Stomach (tissue), 9 donors: Measurements from ENCODE around the gene DYNC1LI1. TPM values are rescaled to one million over a fixed set of nuclear protein-coding genes. Genes with fewer than 3 reads are reported as not detected.
A peak's percentile ranks its signal among the peaks of the same experiment; 100 is the strongest.

Source experiments
- DNase-seq, 2 donors: peaks; one replicate each; pipeline versions ENCODE4 v3.0.0 to v3.0.0-alpha.2; 2013 to 2019
- H3K27ac ChIP-seq, 5 donors: fragments of 200-600 bp in 4 of 5; sonication (generic) in 4 of 5; one replicate each; pipeline ENCODE4 v1.5.1; 2013 to 2019; ENCODE audit warnings: mild to moderate bottlenecking in 1 of 5, moderate library complexity in 1 of 5
- H3K27me3 ChIP-seq, 3 donors: fragments of 200-600 bp; sonication (generic); one replicate each; pipeline ENCODE4 v1.5.1; 2017 to 2019; ENCODE audit warnings: mixed run types in 1 of 3
- H3K36me3 ChIP-seq, 4 donors: fragments of 200-600 bp; sonication (generic); 1 replicate in 3 of 4; 2 replicates in 1 of 4; pipeline ENCODE4 v1.5.1; 2016 to 2019
- H3K4me1 ChIP-seq, 4 donors: fragments of 200-600 bp; sonication (generic); one replicate each; pipeline ENCODE4 v1.5.1; 2016 to 2019
- H3K4me3 ChIP-seq, 4 donors: fragments of 200-600 bp; sonication (generic) in 3 of 4; one replicate each; pipeline ENCODE4 v1.5.1; 2016 to 2019; ENCODE audit warnings: mild to moderate bottlenecking in 1 of 4
- H3K9me3 ChIP-seq, 4 donors: fragments of 200-600 bp; sonication (generic); one replicate each; pipeline ENCODE4 v1.5.1; 2016 to 2019
- CTCF ChIP-seq, 7 experiments: fragments of 450-650 bp in 4 of 7; fragments of 200-600 bp in 3 of 7; sonication (generic) in 3 of 7; IDR thresholded peaks; one replicate each; pipeline ENCODE4 v1.5.1; 2016 to 2019; ENCODE audit warnings: antibody characterized with exemption in 7 of 7, control low read depth in 2 of 7, mild to moderate bottlenecking in 1 of 7
- EP300 ChIP-seq: sonication (generic); formaldehyde crosslinking; IDR thresholded peaks from one replicate; pipeline ENCODE4 v1.6.1; 2017; ENCODE audit warnings: antibody characterized with exemption
- POLR2A ChIP-seq, 4 donors: fragments of 450-650 bp; IDR thresholded peaks; one replicate each; pipeline ENCODE4 v1.6.1; 2016; ENCODE audit warnings: antibody characterized with exemption in 4 of 4, control low read depth in 2 of 4, mild to moderate bottlenecking in 1 of 4, moderate library complexity in 1 of 4
- POLR2AphosphoS5 ChIP-seq, 3 donors: sonication (generic); formaldehyde crosslinking; IDR thresholded peaks; one replicate each; pipeline ENCODE4 v1.6.1; 2016; ENCODE audit warnings: antibody characterized with exemption in 3 of 3
- WGBS, 5 donors: extraction: QIAGEN DNeasy Blood & Tissue Kit in 3 of 5; methylation state at CpG; one replicate each; pipeline versions ENCODE4 v1.1.5 to v1.1.7; 2013 to 2018; 5-methylcytosine and 5-hydroxymethylcytosine counted together
- intact Hi-C: fragments of 100-400 bp; cut with DNase I; formaldehyde crosslinking; loops from one replicate; pipeline ENCODE4 v1.15.1; 2023; ENCODE audit warnings: low total_unique reads
- polyA plus RNA-seq, 3 donors: library from polyadenylated mRNA; stranded (reverse); fragments of 200-250 nt; gene quantifications; one replicate each; pipeline ENCODE4 v1.2.3, GENCODE V29; 2013
- small RNA-seq, 4 donors: library from RNA; depleted of rRNA; stranded (forward); fragments of <200 nt; gene quantifications; one replicate each; pipeline ENCODE3, GENCODE V24; 2016
- total RNA-seq, 5 donors: library from RNA; depleted of rRNA; stranded (reverse); fragments of >200 nt; gene quantifications; one replicate each; pipeline versions ENCODE4 v1.1.0 to v1.2.3, GENCODE V29; 2014 to 2016
- donor health status: healthy with polysubstance abuse.
- donor health status: Bipolar disorder and iron deficiency.
- donor health status: healthy.

Gene DYNC1LI1
- total and polyA plus RNA-seq, 8 donors = 5.8 to 92.4 (median 19.1) TPM

DNA sequence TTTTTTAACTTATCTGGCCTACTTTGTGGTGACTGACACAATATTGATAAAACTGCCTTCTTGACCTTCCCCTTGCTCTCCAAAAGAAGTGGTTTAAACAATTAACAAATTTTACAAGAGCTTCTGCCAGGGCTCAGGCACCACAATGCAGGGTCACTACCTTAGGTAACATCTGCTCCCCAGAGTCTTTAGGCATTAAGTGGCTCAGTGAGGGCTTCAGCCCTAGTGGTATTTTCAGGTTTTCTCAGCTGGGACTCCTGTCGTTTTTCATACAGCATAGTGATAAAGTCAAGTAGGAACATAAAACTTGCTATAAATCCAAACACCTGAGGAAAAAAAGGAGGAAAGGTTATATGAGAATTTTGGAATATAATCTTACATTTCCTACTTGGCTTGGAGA is 86.9 kb downstream of the DYNC1LI1 start:
- H3K27ac ChIP-seq = peak overlapping the region in 2 of 5 donors; percentile 47 to 66
- H3K4me3 ChIP-seq = no peak overlapping the region
- no peaks in the 10 kb centered on the region for H3K9me3 ChIP-seq
- intact Hi-C loops = no loop called here
- 39 to 63% (median 46%) methylated on average over 1 of the region's 1 CpG for WGBS, 5 donors
- peaks cover 0 to 9% (median 0%) of the 10 kb centered on the region in 4 donors for H3K4me1 ChIP-seq
- H3K36me3 ChIP-seq = peaks cover 12 to 61% (median 52%) of the 10 kb centered on the region in 4 donors
- DNase-seq = no peak
- TF ChIP-seq POLR2A (IDR thresholded peaks at IDR 0.05) = no peak
- TF ChIP-seq POLR2AphosphoS5 (IDR thresholded peaks at IDR 0.05) = no peak
- TF ChIP-seq CTCF (IDR thresholded peaks at IDR 0.05) = no peak
- TF ChIP-seq EP300 = no peak
- H3K27me3 ChIP-seq = no peaks in the 10 kb centered on the region

GRCh38 chr3:32482693-32483092 is 88.0 kb downstream of the DYNC1LI1 start:
- WGBS, 5 donors = 82 to 94% (median 87%) methylated on average over 1 of the region's 1 CpG
- DNase-seq = no peak
- Histone ChIP-seq H3K4me1 (peaks cover 0 to 9% (median 0%) of the 10 kb centered on the region in 4 donors), H3K27me3 (no peaks in the 10 kb centered on the region), H3K9me3 (no peaks in the 10 kb centered on the region), H3K27ac (no peak overlapping the region), H3K36me3 (peaks cover 12 to 57% (median 49%) of the 10 kb centered on the region in 4 donors), H3K4me3 (no peak overlapping the region)
- intact Hi-C loops = no loop called here
- TF ChIP-seq CTCF (IDR thresholded peaks at IDR 0.05) = no peak
- TF ChIP-seq POLR2AphosphoS5 (IDR thresholded peaks at IDR 0.05) = no peak
- no peak for TF ChIP-seq POLR2A (IDR thresholded peaks at IDR 0.05)
- TF ChIP-seq EP300 = no peak

GRCh38 chr3:32481791-32482631 is 88.6 kb downstream of the DYNC1LI1 start:
- WGBS, 5 donors = 89 to 96% (median 94%) methylated on average over 3 of the region's 3 CpGs
- no peaks in the 10 kb centered on the region for H3K9me3 ChIP-seq
- peaks cover 0 to 9% (median 0%) of the 10 kb centered on the region in 4 donors for H3K4me1 ChIP-seq
- intact Hi-C loops = no loop called here
- H3K27ac ChIP-seq = no peak overlapping the region
- no peak overlapping the region for H3K4me3 ChIP-seq
- H3K36me3 ChIP-seq = peaks cover 12 to 50% (median 42%) of the 10 kb centered on the region in 4 donors
- H3K27me3 ChIP-seq = no peaks in the 10 kb centered on the region
- TF ChIP-seq POLR2A (IDR thresholded peaks at IDR 0.05) = no peak
- TF ChIP-seq EP300 = no peak
- no peak for TF ChIP-seq POLR2AphosphoS5 (IDR thresholded peaks at IDR 0.05)
- no peak for TF ChIP-seq CTCF (IDR thresholded peaks at IDR 0.05)
- no peak for DNase-seq

DNA sequence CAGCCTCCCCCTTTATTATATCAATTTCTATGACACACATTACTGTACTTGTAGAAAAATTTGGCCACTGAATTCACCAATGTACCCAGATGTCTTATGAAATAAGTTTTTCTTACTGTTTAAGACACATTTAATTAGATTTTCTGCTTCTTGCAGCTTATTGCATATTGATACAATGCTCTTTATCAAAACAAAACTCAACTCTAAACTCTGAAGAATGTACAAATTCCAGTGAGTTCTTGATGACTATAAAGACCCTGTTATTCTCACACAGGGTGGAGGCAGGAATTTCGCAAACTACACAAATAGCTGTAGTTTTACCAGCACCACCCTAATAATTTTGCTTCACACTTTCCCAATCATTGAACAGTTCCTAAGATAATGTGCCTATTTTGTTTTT is 90.1 kb downstream of the DYNC1LI1 start:
- intact Hi-C loops = no loop called here
- peaks cover 0 to 36% (median 28%) of the 10 kb centered on the region in 4 donors for H3K36me3 ChIP-seq
- no peak overlapping the region for H3K27ac ChIP-seq
- H3K27me3 ChIP-seq = no peaks in the 10 kb centered on the region
- TF ChIP-seq POLR2A (IDR thresholded peaks at IDR 0.05) (no peak), CTCF (IDR thresholded peaks at IDR 0.05) (no peak), EP300 (no peak), POLR2AphosphoS5 (IDR thresholded peaks at IDR 0.05) (no peak)
- H3K4me1 ChIP-seq = peaks cover 0 to 9% (median 0%) of the 10 kb centered on the region in 4 donors
- H3K4me3 ChIP-seq = no peak overlapping the region
- H3K9me3 ChIP-seq = no peaks in the 10 kb centered on the region
- 38 to 100% (median 96%) methylated on average over 1 of the region's 1 CpG for WGBS, 5 donors
- DNase-seq = no peak

Small RNAs within 50 kb of the gene (small RNA-seq; reads per million reads assigned to genes)
- gene MIR548AY = 0 reads per million in 4 donors

Other genes with a start within 250 kb of the DYNC1LI1 start
- 10 to 100 TPM in 2 of 5 donors, 1 to 10 TPM in 2, not detected in 1; 3.1 to 54.9 (median 8.7) TPM for gene CMTM7, start 179.0 kb downstream of the DYNC1LI1 start, total RNA-seq
- 1 to 10 TPM; 5.7 to 8.7 (median 7.4) TPM for gene CMTM7, start 179.0 kb downstream of the DYNC1LI1 start, polyA plus RNA-seq
- 100 to 1,000 TPM in 1 of 5 donors, 10 to 100 TPM in 3, 1 to 10 TPM in 1; 5.8 to 133 (median 21.4) TPM for gene CMTM6, start 68.0 kb downstream of the DYNC1LI1 start, total RNA-seq
- gene CMTM6, start 68.0 kb downstream of the DYNC1LI1 start, polyA plus RNA-seq = 10 to 100 TPM; 12.5 to 17.1 (median 13.2) TPM
- 100 to 1,000 TPM in 1 of 5 donors, 10 to 100 TPM in 4; 10.7 to 436 (median 22.6) TPM for gene CNOT10, start 114.3 kb upstream of the DYNC1LI1 start, total RNA-seq
- gene CNOT10, start 114.3 kb upstream of the DYNC1LI1 start, polyA plus RNA-seq = 10 to 100 TPM; 16.7 to 22.3 (median 18.7) TPM
- 1 to 10 TPM in 1 of 5 donors, under 1 TPM in 1, not detected in 3; under 0.01 to 2.8 TPM for gene TRIM71, start 247.1 kb upstream of the DYNC1LI1 start, total RNA-seq
- gene TRIM71, start 247.1 kb upstream of the DYNC1LI1 start, polyA plus RNA-seq = under 1 TPM; 0.05 to 0.15 (median 0.12) TPM